ENCODE data around the gene DUS2. TPM values are rescaled to one million over a fixed set of nuclear protein-coding genes. Genes with fewer than 3 reads are reported as not detected.

The DUS2 gene
- total RNA-seq, 1 experiment from 2014 or later: 27.9 TPM

DNA sequence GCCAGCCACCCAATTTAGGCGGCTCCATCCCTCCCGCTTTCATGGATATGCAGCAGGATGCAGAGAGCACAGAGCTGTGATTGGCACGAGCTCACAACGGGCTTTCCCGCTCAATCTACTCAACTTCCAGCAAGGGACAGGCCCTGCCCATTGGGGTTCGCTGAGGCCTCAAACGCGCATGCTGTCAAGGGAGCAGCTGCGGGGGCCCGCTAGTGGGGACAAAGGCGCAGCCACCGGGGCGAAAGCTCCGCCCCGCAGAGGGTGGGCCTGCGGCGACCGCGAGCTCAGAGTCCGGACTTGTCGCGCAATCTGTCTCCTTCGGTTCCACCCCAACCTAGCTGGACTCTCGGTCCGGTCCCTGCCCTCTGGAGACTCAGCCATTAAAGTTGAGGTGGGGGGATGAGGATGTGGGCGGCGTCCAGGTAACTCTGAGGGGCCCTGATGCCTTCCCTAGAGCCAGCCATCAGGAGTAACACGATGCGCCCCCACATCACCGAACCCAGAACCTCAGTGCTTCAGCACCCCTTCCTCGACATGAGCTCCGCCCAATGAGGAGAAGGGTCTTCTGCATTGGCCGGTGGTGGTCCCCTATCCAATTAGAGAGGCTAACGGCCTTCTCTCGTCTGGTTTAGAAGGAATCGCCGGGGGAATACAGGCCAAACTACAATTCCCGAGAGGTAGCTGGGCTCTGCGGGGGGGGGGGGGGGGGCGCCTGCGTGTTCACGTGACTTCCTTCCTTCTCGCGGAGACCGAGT lies 61.6 kb downstream of the DUS2 start (continued):
- TF ChIP-seq, protein P1, sequence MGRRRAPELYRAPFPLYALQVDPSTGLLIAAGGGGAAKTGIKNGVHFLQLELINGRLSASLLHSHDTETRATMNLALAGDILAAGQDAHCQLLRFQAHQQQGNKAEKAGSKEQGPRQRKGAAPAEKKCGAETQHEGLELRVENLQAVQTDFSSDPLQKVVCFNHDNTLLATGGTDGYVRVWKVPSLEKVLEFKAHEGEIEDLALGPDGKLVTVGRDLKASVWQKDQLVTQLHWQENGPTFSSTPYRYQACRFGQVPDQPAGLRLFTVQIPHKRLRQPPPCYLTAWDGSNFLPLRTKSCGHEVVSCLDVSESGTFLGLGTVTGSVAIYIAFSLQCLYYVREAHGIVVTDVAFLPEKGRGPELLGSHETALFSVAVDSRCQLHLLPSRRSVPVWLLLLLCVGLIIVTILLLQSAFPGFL (CRISPR knock-in tag; IDR thresholded peaks at IDR 0.05; ENCODE audit: borderline replicate concordance): no peak
- TF ChIP-seq GABPB1 (CRISPR knock-in tag; IDR thresholded peaks at IDR 0.05) (peak; percentile 88), RORB (CRISPR knock-in tag; IDR thresholded peaks at IDR 0.05) (no peak), NFYB (CRISPR knock-in tag; conservative IDR thresholded peaks at IDR 0.05; ENCODE audit: low read depth) (no peak; the same call in 1 of the 2 replicates), ELF4 (CRISPR knock-in tag; IDR thresholded peaks at IDR 0.05; ENCODE audit: low read depth) (no peak), CREB1 (CRISPR knock-in tag; IDR thresholded peaks at IDR 0.05) (no peak), ZBTB21 (CRISPR knock-in tag; IDR thresholded peaks at IDR 0.05; ENCODE audit: borderline replicate concordance) (no peak), NR2C2 (CRISPR knock-in tag; IDR thresholded peaks at IDR 0.05) (no peak), OVOL2 (CRISPR knock-in tag; IDR thresholded peaks at IDR 0.05; ENCODE audit: borderline replicate concordance) (no peak), ZNF396 (CRISPR knock-in tag; IDR thresholded peaks at IDR 0.05; ENCODE audit: borderline replicate concordance) (no peak), CREM (CRISPR knock-in tag; IDR thresholded peaks at IDR 0.05) (no peak), TCF7 (CRISPR knock-in tag; IDR thresholded peaks at IDR 0.05; ENCODE audit: low read depth) (no peak), ZNF317 (CRISPR knock-in tag; IDR thresholded peaks at IDR 0.05; ENCODE audit: borderline replicate concordance, low read depth) (no peak), MYBL2 (CRISPR knock-in tag; IDR thresholded peaks at IDR 0.05) (no peak), FOXK1 (CRISPR knock-in tag; IDR thresholded peaks at IDR 0.05) (peak; percentile 62), JAZF1 (CRISPR knock-in tag; IDR thresholded peaks at IDR 0.05) (no peak), EMX1 (CRISPR knock-in tag; IDR thresholded peaks at IDR 0.05) (no peak), NR3C1 (CRISPR knock-in tag; conservative IDR thresholded peaks at IDR 0.05; ENCODE audit: low read depth) (no peak)
- TF ChIP-seq, protein P2, sequence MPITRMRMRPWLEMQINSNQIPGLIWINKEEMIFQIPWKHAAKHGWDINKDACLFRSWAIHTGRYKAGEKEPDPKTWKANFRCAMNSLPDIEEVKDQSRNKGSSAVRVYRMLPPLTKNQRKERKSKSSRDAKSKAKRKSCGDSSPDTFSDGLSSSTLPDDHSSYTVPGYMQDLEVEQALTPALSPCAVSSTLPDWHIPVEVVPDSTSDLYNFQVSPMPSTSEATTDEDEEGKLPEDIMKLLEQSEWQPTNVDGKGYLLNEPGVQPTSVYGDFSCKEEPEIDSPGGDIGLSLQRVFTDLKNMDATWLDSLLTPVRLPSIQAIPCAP (CRISPR knock-in tag; IDR thresholded peaks at IDR 0.05): 0 out of 2 replicates have a peak, but pooled peaks have one; percentile 18
- TF ChIP-seq, protein P3, sequence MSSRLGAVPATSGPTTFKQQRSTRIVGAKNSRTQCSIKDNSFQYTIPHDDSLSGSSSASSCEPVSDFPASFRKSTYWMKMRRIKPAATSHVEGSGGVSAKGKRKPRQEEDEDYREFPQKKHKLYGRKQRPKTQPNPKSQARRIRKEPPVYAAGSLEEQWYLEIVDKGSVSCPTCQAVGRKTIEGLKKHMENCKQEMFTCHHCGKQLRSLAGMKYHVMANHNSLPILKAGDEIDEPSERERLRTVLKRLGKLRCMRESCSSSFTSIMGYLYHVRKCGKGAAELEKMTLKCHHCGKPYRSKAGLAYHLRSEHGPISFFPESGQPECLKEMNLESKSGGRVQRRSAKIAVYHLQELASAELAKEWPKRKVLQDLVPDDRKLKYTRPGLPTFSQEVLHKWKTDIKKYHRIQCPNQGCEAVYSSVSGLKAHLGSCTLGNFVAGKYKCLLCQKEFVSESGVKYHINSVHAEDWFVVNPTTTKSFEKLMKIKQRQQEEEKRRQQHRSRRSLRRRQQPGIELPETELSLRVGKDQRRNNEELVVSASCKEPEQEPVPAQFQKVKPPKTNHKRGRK (CRISPR knock-in tag; IDR thresholded peaks at IDR 0.05; ENCODE audit: borderline replicate concordance): no peak
- TF ChIP-seq, protein P4, sequence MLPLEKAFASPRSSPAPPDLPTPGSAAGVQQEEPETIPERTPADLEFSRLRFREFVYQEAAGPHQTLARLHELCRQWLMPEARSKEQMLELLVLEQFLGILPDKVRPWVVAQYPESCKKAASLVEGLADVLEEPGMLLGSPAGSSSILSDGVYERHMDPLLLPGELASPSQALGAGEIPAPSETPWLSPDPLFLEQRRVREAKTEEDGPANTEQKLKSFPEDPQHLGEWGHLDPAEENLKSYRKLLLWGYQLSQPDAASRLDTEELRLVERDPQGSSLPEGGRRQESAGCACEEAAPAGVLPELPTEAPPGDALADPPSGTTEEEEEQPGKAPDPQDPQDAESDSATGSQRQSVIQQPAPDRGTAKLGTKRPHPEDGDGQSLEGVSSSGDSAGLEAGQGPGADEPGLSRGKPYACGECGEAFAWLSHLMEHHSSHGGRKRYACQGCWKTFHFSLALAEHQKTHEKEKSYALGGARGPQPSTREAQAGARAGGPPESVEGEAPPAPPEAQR (CRISPR knock-in tag; IDR thresholded peaks at IDR 0.05): no peak
- TF ChIP-seq, protein P5, sequence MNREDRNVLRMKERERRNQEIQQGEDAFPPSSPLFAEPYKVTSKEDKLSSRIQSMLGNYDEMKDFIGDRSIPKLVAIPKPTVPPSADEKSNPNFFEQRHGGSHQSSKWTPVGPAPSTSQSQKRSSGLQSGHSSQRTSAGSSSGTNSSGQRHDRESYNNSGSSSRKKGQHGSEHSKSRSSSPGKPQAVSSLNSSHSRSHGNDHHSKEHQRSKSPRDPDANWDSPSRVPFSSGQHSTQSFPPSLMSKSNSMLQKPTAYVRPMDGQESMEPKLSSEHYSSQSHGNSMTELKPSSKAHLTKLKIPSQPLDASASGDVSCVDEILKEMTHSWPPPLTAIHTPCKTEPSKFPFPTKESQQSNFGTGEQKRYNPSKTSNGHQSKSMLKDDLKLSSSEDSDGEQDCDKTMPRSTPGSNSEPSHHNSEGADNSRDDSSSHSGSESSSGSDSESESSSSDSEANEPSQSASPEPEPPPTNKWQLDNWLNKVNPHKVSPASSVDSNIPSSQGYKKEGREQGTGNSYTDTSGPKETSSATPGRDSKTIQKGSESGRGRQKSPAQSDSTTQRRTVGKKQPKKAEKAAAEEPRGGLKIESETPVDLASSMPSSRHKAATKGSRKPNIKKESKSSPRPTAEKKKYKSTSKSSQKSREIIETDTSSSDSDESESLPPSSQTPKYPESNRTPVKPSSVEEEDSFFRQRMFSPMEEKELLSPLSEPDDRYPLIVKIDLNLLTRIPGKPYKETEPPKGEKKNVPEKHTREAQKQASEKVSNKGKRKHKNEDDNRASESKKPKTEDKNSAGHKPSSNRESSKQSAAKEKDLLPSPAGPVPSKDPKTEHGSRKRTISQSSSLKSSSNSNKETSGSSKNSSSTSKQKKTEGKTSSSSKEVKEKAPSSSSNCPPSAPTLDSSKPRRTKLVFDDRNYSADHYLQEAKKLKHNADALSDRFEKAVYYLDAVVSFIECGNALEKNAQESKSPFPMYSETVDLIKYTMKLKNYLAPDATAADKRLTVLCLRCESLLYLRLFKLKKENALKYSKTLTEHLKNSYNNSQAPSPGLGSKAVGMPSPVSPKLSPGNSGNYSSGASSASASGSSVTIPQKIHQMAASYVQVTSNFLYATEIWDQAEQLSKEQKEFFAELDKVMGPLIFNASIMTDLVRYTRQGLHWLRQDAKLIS (CRISPR knock-in tag; IDR thresholded peaks at IDR 0.05; ENCODE audit: borderline replicate concordance): no peak
- TF ChIP-seq, protein P6, sequence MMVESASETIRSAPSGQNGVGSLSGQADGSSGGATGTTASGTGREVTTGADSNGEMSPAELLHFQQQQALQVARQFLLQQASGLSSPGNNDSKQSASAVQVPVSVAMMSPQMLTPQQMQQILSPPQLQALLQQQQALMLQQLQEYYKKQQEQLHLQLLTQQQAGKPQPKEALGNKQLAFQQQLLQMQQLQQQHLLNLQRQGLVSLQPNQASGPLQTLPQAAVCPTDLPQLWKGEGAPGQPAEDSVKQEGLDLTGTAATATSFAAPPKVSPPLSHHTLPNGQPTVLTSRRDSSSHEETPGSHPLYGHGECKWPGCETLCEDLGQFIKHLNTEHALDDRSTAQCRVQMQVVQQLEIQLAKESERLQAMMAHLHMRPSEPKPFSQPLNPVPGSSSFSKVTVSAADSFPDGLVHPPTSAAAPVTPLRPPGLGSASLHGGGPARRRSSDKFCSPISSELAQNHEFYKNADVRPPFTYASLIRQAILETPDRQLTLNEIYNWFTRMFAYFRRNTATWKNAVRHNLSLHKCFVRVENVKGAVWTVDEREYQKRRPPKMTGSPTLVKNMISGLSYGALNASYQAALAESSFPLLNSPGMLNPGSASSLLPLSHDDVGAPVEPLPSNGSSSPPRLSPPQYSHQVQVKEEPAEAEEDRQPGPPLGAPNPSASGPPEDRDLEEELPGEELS (CRISPR knock-in tag; IDR thresholded peaks at IDR 0.05): peak; percentile 68
- TF ChIP-seq, protein P7, sequence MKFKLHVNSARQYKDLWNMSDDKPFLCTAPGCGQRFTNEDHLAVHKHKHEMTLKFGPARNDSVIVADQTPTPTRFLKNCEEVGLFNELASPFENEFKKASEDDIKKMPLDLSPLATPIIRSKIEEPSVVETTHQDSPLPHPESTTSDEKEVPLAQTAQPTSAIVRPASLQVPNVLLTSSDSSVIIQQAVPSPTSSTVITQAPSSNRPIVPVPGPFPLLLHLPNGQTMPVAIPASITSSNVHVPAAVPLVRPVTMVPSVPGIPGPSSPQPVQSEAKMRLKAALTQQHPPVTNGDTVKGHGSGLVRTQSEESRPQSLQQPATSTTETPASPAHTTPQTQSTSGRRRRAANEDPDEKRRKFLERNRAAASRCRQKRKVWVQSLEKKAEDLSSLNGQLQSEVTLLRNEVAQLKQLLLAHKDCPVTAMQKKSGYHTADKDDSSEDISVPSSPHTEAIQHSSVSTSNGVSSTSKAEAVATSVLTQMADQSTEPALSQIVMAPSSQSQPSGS (CRISPR knock-in tag; IDR thresholded peaks at IDR 0.05; ENCODE audit: borderline replicate concordance, low read depth): no peak
- TF ChIP-seq, protein P8, sequence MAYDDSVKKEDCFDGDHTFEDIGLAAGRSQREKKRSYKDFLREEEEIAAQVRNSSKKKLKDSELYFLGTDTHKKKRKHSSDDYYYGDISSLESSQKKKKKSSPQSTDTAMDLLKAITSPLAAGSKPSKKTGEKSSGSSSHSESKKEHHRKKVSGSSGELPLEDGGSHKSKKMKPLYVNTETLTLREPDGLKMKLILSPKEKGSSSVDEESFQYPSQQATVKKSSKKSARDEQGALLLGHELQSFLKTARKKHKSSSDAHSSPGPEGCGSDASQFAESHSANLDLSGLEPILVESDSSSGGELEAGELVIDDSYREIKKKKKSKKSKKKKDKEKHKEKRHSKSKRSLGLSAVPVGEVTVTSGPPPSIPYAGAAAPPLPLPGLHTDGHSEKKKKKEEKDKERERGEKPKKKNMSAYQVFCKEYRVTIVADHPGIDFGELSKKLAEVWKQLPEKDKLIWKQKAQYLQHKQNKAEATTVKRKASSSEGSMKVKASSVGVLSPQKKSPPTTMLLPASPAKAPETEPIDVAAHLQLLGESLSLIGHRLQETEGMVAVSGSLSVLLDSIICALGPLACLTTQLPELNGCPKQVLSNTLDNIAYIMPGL (CRISPR knock-in tag; IDR thresholded peaks at IDR 0.05): no peak
